Esophagus muscularis mucosa (tissue), 3 donors: ENCODE data around the gene IWS1.

Experiments used
- CTCF ChIP-seq, 3 experiments: fragments of 200-600 bp in 2 of 3; fragments of 450-650 bp in 1 of 3; sonication (generic) in 2 of 3; IDR thresholded peaks; one replicate each; pipeline ENCODE4 v1.5.1; 2017 to 2019; ENCODE audit warnings: antibody characterized with exemption in 3 of 3, mild to moderate bottlenecking in 2 of 3, moderate library complexity in 1 of 3
- EP300 ChIP-seq: sonication (generic); formaldehyde crosslinking; IDR thresholded peaks from one replicate; pipeline ENCODE4 v1.6.1; 2017; ENCODE audit warnings: antibody characterized with exemption

GRCh38 chr2:127514076-127514475 lies 12.2 kb downstream of the IWS1 start:
- TF ChIP-seq CTCF (IDR thresholded peaks at IDR 0.05): no peak
- TF ChIP-seq EP300: no peak
